GM12891 (cell line): ENCODE measurements around the gene EML4.

Experiments used
- POLR2AphosphoS5 ChIP-seq: IDR thresholded peaks from 2 replicates; pipeline ENCODE4 v1.6.1; 2011; ENCODE audit warnings: low read depth, low read length, control low read depth
- TAF1 ChIP-seq: IDR thresholded peaks from 2 replicates; pipeline ENCODE4 v1.6.1; 2011; ENCODE audit warnings: low read depth, low read length, control low read depth

GRCh38 chr2:42328148-42328833 is 159.1 kb downstream of the EML4 start:
- TF ChIP-seq TAF1 (no peak), POLR2AphosphoS5 (no peak)
